GM21576 (cell line): Measurements from ENCODE around the gene FAM72C.
"Not testable (repeated sequence)": the region's sequence is repeated elsewhere in the genome, so short reads cannot be mapped to it uniquely, and the experiment has no call there.

Experiments
- ATAC-seq: cut with Tn5 transposase; IDR thresholded peaks from one replicate; pipeline ENCODE4 v1.9.1; 2021; ENCODE audit warnings: mild to moderate bottlenecking, moderate library complexity; ENCODE audit not compliant: unreplicated experiment

Gene FAM72C

GRCh38 chr1:143971924-143972700, at the start of gene FAM72C:
FAM72C (minus strand) TSS chr1:143971986; CDS start chr1:143971141, 845 bp downstream.
- peak; percentile 79 for ATAC-seq

- peak; percentile 67 for ATAC-seq
These were observed 48.4 kb upstream of the FAM72C start for GRCh38 chr1:144020001-144020738.

GRCh38 chr1:144019101-144019500, 47.3 kb upstream of the FAM72C start:
- not testable (repeated sequence) for ATAC-seq

GRCh38 chr1:144015180-144015966, 43.6 kb upstream of the FAM72C start:
- not testable (repeated sequence) for ATAC-seq

GRCh38 chr1:144014528-144014927, 42.7 kb upstream of the FAM72C start:
- ATAC-seq = not testable (repeated sequence)

- ATAC-seq = not testable (repeated sequence)
These were observed 42.3 kb upstream of the FAM72C start for GRCh38 chr1:144014121-144014520.

- ATAC-seq = peak; percentile 98
These were observed 40.5 kb upstream of the FAM72C start for GRCh38 chr1:144012168-144012733.

GRCh38 chr1:144009410-144009809, 37.6 kb upstream of the FAM72C start:
- peak; percentile 44 for ATAC-seq

GRCh38 chr1:144004259-144004658, 32.5 kb upstream of the FAM72C start:
- ATAC-seq = not testable (repeated sequence)

GRCh38 chr1:144003306-144004029, 31.7 kb upstream of the FAM72C start:
- ATAC-seq = not testable (repeated sequence)

- peak; percentile 64 for ATAC-seq
These were observed 30.5 kb upstream of the FAM72C start for GRCh38 chr1:144002141-144002881.

GRCh38 chr1:144001077-144001476, 29.3 kb upstream of the FAM72C start:
- not testable (repeated sequence) for ATAC-seq

GRCh38 chr1:143996020-143996419, 24.2 kb upstream of the FAM72C start:
- not testable (repeated sequence) for ATAC-seq

- ATAC-seq = not testable (repeated sequence)
These were observed 21.6 kb upstream of the FAM72C start for GRCh38 chr1:143993301-143993907.

GRCh38 chr1:143990699-143991098, 18.9 kb upstream of the FAM72C start:
- not testable (repeated sequence) for ATAC-seq

- not testable (repeated sequence) for ATAC-seq
These were observed 17.9 kb upstream of the FAM72C start for GRCh38 chr1:143989719-143990118.

GRCh38 chr1:143989427-143989712, 17.6 kb upstream of the FAM72C start:
- ATAC-seq = not testable (repeated sequence)

GRCh38 chr1:143988602-143989426, 17.0 kb upstream of the FAM72C start:
- ATAC-seq = not testable (repeated sequence)
